Amniotic epithelial cell (primary cell): ENCODE data around the gene HEATR1.

Experiments
- DNase-seq: peaks from one replicate; pipeline ENCODE4 v3.0.0-alpha.2; 2010; ENCODE audit warnings: low read depth

The HEATR1 gene

DNA sequence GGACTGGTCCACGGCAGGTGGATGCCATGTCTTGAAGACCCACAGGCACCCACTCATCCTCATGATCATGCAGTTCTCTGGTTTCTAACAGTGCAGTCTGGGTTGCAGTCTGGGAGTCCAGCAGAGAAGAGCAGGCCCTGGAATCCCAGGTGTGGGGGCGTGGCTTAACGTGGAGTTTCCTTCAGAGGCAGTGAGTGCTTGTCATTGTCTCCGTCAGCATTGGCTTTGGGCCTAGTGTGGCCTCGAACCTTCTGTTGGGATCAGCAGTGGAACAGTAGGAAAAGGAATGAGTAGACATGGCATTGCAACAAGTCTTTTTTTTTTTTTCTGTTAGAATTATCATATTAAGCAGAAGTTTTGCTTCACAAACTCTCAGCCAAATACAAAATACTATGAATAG, 67.8 kb downstream of the HEATR1 start:
- no peak for DNase-seq

GRCh38 chr1:236535662-236536161, 68.6 kb downstream of the HEATR1 start:
- DNase-seq = no peak

DNA sequence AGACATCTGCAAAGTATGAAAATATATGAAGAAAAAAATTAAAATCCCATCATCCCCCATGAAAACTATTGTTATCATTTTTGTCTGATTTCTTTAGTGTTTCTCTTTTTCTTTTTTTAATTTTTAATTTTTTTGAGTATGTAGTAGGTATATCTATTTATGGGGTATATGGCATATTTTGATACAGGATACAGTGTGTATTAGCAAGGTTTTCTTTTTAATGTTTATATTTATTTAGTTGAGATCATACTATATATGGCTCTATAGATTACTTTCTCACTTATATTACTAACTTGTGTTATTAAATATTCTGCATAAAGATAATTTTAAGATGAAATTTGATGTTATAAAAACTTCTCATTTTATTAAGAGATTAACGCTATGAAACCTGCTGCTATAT, 69.1 kb downstream of the HEATR1 start:
- no peak for DNase-seq

- peak; percentile 76 for DNase-seq
Observed at GRCh38 chr1:236534151-236534651, 70.1 kb downstream of the HEATR1 start.

- DNase-seq = no peak
Observed at GRCh38 chr1:236532850-236533249, 71.5 kb downstream of the HEATR1 start.

GRCh38 chr1:236530959-236531358, 73.4 kb downstream of the HEATR1 start:
- DNase-seq = no peak

DNA sequence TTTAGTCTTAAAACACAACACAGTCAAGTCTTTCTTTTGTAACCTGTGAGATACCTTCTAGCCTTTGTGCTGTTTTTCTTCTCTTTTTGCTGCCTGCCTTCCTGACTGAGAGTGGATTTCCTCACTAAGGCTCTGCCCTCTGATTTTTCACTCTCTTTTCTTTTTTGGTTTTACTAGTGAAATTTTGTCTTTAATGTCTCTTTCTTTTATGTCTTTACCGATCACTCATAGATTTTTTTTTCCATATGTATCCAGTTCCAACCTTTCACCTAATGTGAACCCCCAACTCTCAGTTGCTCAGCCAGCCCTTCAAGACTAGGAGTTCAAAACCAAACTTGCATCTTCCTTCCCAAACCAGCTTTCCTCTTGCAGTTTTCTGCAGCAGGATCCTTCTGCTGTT, 74.0 kb downstream of the HEATR1 start:
- DNase-seq = no peak

GRCh38 chr1:236526079-236526478, 78.2 kb downstream of the HEATR1 start:
- DNase-seq = no peak

DNA sequence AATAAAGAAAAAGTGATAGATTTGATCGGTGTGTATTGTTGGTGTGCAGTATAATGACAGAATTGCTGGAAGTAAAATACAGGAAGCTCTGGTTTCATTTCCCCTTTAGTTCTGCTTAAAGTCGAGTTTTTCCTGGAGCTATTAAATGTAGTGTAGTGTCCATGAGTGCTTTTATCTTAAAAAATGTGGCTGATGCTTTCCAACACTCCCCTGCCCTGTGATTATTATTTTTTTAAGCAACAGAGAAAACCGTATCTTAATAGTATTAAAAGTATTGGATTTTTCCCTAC, 79.5 kb downstream of the HEATR1 start:
- DNase-seq = no peak

DNA sequence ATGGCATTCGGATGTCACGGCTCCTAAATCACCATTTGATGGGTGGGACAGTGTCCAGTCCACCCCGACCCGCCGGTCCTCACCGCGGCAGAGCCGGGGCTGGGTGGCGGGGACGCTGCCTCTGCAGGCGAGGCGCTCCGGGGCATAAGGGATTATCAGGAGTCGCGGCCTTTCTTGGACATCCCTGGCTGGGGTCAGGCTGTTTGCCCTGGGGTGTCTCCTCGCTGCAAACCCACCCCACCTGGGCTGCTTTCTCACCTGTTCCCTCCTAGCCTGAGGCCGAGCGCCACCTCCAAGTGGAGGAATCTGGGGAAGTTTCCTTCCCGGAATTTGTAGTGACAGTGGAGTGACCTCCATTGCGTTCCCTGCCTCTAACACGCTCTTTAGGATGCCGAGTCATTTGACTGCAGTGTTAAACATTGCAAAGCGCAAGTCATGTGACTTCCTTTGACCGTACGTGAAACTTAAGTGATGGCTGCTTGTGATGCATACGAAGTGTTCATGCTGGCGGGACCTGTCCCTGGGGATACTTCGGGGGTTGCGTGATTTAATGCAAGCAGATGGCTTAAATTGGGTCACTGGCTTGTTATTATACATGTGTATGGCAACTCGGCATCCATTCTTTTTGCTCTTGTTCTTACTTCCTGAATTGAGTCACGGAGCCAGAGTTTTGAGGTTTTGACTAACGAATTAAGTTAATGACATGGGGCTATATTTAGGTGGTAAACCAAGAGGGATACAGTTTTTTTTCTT, 80.0 kb downstream of the HEATR1 start:
- peak; percentile 83 for DNase-seq

DNA sequence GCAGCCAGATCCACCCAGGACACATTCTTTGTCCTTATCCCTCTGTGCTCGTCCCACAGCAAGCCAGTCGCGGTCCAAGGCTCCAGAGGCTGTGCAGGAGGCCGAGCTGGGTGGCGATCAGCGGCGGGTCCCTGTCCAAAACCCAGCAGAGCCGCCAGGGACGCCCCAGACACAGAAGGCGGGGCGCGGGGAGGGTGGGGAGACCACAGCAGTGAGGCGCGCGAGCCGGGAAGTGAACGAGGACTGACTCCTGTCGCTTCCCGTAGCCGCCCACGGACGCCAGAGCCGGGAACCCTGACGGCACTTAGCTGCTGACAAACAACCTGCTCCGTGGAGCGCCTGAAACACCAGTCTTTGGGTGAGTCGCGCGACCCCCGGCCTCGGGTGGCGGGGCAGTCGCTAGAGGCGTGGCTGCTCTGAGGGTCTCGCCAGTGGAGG, 80.6 kb downstream of the HEATR1 start, which contains the start of gene LGALS8:
Gene LGALS8, plus strand, starts transcription at position 279 of the 438 bp plus-strand sequence. CDS start 2,089 bp downstream, outside the sequence.
- peak; percentile 69 for DNase-seq

- DNase-seq = no peak
Observed at GRCh38 chr1:236522937-236523703, 81.2 kb downstream of the HEATR1 start.

- DNase-seq = no peak
Observed at GRCh38 chr1:236520445-236521005, 83.8 kb downstream of the HEATR1 start.

DNA sequence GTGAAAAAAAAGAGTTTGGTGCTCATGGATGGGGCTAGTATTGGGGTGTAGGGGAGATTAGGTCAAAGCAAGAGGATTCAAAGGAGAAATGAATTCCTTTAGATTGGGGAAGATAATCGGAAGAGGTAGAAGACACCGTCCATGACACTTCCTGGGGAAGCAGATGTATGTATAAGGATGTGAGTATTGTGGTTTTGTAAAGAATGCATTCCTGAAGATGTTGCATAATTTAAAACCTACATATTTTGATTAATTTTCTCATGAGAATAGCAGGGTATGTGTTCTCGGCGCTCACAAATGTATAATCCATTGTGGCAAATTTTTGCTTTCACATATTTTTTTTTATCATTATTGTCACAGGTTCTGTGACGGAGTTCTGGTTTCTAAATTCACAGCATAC, 86.0 kb downstream of the HEATR1 start:
- peak; percentile 39 for DNase-seq

GRCh38 chr1:236516929-236517704, 87.2 kb downstream of the HEATR1 start:
- DNase-seq = peak; percentile 83

- no peak for DNase-seq
Observed at GRCh38 chr1:236515443-236515958, 88.8 kb downstream of the HEATR1 start.

- DNase-seq = no peak
Observed at GRCh38 chr1:236514703-236515442, 89.4 kb downstream of the HEATR1 start.

DNA sequence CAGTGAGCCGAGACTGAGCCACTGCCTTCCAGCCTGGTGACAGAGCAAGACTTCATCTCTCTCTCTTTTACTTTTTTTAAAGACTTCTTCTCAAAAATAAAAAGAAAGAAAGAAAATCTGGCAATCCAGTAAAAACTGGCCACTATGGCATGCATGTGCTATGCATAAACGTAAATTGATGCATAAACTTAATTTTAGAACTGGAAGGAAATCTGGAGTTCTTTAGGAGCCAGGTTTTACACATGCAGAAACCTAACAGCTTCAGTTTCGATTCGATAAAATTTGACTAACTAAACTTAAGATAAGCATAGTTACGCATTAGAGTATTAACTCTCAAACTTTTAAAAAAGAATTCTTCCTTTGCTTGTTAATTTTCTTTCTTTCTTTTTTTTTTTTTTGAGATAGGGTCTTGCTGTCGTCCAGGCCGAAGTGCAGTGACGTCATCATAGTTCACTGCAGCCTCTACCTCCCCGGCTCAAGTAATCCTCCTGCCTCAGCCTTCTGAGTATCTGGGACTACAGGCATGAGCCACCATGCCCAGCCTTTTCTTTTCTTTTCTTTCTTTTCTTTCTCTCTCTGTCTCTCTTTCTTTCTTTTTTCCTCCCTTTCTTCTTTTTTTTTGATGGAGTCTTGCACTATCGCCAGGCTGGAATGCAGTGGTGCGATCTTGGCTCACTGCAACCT, 92.4 kb downstream of the HEATR1 start:
- DNase-seq = no peak

GRCh38 chr1:236509647-236510401, 94.5 kb downstream of the HEATR1 start:
- no peak for DNase-seq

GRCh38 chr1:236509203-236509602, 95.1 kb downstream of the HEATR1 start:
- no peak for DNase-seq
